Keratinocyte (primary cell): ENCODE measurements around the gene SNAPC1. TPM values are rescaled to one million over a fixed set of nuclear protein-coding genes. Genes with fewer than 3 reads are reported as not detected.

Experiments used
- DNase-seq: peaks from one replicate; pipeline ENCODE4 v3.0.0-alpha.2; 2011; ENCODE audit warnings: low read depth, missing footprints, low spot score
- FAIRE-seq: peaks from 2 replicates; lab custom pipeline; 2011; peaks lifted over from hg19 to GRCh38; lab: Jason Lieb, UNC
- H2AFZ ChIP-seq: 2 replicates; pipeline ENCODE4 v1.6.0; 2012; ENCODE audit warnings: low read length, control low read depth, inconsistent platforms; ENCODE audit not compliant: control insufficient read depth
- H3K27ac ChIP-seq: 2 replicates; pipeline ENCODE4 v1.5.1; 2011; ENCODE audit warnings: low read length; ENCODE audit not compliant: control insufficient read depth, insufficient read depth
- H3K27me3 ChIP-seq: 3 replicates; pipeline ENCODE4 v1.6.0; 2011; ENCODE audit warnings: low read length; ENCODE audit not compliant: control insufficient read depth, insufficient read depth; ENCODE audit errors: extremely low read depth
- H3K36me3 ChIP-seq, 2 experiments: 2 replicates in 1 of 2; 3 replicates in 1 of 2; pipeline ENCODE4 v1.5.1; 2011; ENCODE audit warnings: low read length in 2 of 2, mild to moderate bottlenecking in 1 of 2; ENCODE audit not compliant: control insufficient read depth in 2 of 2, insufficient read depth in 2 of 2; ENCODE audit errors: extremely low read depth in 1 of 2
- H3K4me1 ChIP-seq: 3 replicates; pipeline ENCODE4 v1.5.1; 2011; ENCODE audit warnings: low read length; ENCODE audit not compliant: control insufficient read depth, insufficient read depth; ENCODE audit errors: extremely low read depth
- H3K4me2 ChIP-seq: 3 replicates; pipeline ENCODE4 v1.6.0; 2011; ENCODE audit warnings: low read depth, low read length; ENCODE audit not compliant: control insufficient read depth, insufficient read depth; ENCODE audit errors: extremely low read depth
- H3K4me3 ChIP-seq, 3 experiments: fragments of 200-600 bp in 1 of 3; sonication (generic) in 1 of 3; 2 replicates in 2 of 3; 3 replicates in 1 of 3; pipeline ENCODE4 v1.5.1; 2011 to 2016; ENCODE audit warnings: low read length in 3 of 3, mild to moderate bottlenecking in 3 of 3, control low read depth in 2 of 3, inconsistent platforms in 1 of 3, low read depth in 1 of 3, mixed read lengths in 1 of 3, mixed run types in 1 of 3, moderate library complexity in 1 of 3; ENCODE audit not compliant: control insufficient read depth in 2 of 3, insufficient read depth in 2 of 3; ENCODE audit errors: extremely low read depth in 1 of 3
- H3K79me2 ChIP-seq: 2 replicates; pipeline ENCODE4 v1.6.0; 2012; ENCODE audit warnings: low read length; ENCODE audit not compliant: control insufficient read depth, insufficient read depth
- H3K9ac ChIP-seq: 3 replicates; pipeline ENCODE4 v1.6.0; 2011; ENCODE audit warnings: low read length; ENCODE audit not compliant: control insufficient read depth, insufficient read depth; ENCODE audit errors: extremely low read depth
- H3K9me1 ChIP-seq: 3 replicates; pipeline ENCODE4 v1.6.0; 2011; ENCODE audit warnings: low read length; ENCODE audit not compliant: control insufficient read depth, insufficient read depth; ENCODE audit errors: extremely low read depth
- H3K9me3 ChIP-seq: 2 replicates; pipeline ENCODE4 v1.5.1; 2012; ENCODE audit warnings: low read depth, low read length; ENCODE audit not compliant: control insufficient read depth
- H4K20me1 ChIP-seq: 3 replicates; pipeline ENCODE4 v1.6.0; 2011; ENCODE audit warnings: low read length; ENCODE audit not compliant: control insufficient read depth, insufficient read depth; ENCODE audit errors: extremely low read depth
- EZH2 ChIP-seq: IDR thresholded peaks from one replicate; pipeline ENCODE4 v1.6.1; 2012; ENCODE audit warnings: inconsistent platforms, mild to moderate bottlenecking, low read length, moderate library complexity
- dilution Hi-C: fragments of 300-500 bp; cut with MboI; formaldehyde crosslinking; loops from one replicate; pipeline ENCODE4 v1.7.0; 2020; ENCODE audit warnings: low sequenced_read_pairs; ENCODE audit not compliant: extremely low pct_ligation_motif_present
- polyA plus RNA-seq, 5 experiments: library from polyadenylated mRNA; depleted of rRNA in 3 of 5; stranded (reverse) in 3 of 5; stranded (forward) in 1 of 5; unstranded in 1 of 5; fragments of >200 nt; gene quantifications; 1 replicate in 1 of 5; 2 replicates in 3 of 5; 3 replicates in 1 of 5; pipeline versions ENCODE4 v1.2.1 to v1.2.3, GENCODE V29; 2011 to 2012; ENCODE audit warnings: missing spikeins in 2 of 5, low read depth in 1 of 5, low replicate concordance in 1 of 5
- TF ChIP-seq, protein P1 (sequence below), 3 experiments: IDR thresholded peaks in 1 of 3; conservative IDR thresholded peaks in 1 of 3; optimal IDR thresholded peaks in 1 of 3; 2 replicates in 2 of 3; 3 replicates in 1 of 3; pipeline versions ENCODE3 to v1.5.1; 2011; ENCODE audit warnings: low read length in 3 of 3, mild to moderate bottlenecking in 3 of 3, moderate library complexity in 2 of 3, control low read depth in 1 of 3, inconsistent platforms in 1 of 3; ENCODE audit not compliant: insufficient read depth in 2 of 3; ENCODE audit errors: extremely low read depth in 1 of 3

The SNAPC1 gene
- polyA plus RNA-seq, 1 donor (not counting 4 experiments of a cell fraction or from before 2014, with no cell fraction given), result 17.7 TPM

DNA sequence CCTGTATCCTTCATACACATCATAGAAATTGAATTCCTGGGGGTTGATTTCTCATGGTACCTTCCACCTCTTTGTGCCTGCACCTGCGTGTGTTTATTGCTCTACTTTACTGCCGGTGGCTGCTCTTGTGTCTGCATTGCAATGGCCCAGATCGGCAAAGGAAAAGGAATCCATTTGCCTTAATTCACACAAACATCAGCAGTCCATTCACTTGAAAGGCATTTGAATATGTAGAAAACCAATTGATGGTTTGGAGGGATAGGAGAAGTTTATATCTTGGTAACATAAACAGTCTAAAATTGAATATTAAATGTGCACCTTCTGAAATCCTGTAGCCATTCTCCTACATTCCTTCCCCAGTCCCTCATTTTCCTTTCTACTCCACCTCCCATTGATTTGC is 74.0 kb downstream of the SNAPC1 start:
- H4K20me1 ChIP-seq, result no peaks in the 10 kb centered on the region
- no peaks in the 10 kb centered on the region for H3K9me3 ChIP-seq
- no peak overlapping the region for H2AFZ ChIP-seq
- H3K27me3 ChIP-seq, result no peaks in the 10 kb centered on the region
- FAIRE-seq, result no peak
- TF ChIP-seq, protein P1, sequence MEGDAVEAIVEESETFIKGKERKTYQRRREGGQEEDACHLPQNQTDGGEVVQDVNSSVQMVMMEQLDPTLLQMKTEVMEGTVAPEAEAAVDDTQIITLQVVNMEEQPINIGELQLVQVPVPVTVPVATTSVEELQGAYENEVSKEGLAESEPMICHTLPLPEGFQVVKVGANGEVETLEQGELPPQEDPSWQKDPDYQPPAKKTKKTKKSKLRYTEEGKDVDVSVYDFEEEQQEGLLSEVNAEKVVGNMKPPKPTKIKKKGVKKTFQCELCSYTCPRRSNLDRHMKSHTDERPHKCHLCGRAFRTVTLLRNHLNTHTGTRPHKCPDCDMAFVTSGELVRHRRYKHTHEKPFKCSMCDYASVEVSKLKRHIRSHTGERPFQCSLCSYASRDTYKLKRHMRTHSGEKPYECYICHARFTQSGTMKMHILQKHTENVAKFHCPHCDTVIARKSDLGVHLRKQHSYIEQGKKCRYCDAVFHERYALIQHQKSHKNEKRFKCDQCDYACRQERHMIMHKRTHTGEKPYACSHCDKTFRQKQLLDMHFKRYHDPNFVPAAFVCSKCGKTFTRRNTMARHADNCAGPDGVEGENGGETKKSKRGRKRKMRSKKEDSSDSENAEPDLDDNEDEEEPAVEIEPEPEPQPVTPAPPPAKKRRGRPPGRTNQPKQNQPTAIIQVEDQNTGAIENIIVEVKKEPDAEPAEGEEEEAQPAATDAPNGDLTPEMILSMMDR (optimal IDR thresholded peaks at IDR 0.05 in 1 of 3, IDR thresholded peaks at IDR 0.05 in 1 of 3, conservative IDR thresholded peaks at IDR 0.05 in 1 of 3; ENCODE audit: extremely low read depth in 1 of 3, insufficient read depth in 2 of 3, low read length in 3 of 3), result no peak
- TF ChIP-seq EZH2, result no peak
- H3K27ac ChIP-seq, result no peak overlapping the region
- DNase-seq, result no peak
- dilution Hi-C loops, result no loop called here
- H3K9ac ChIP-seq, result no peak overlapping the region
- H3K79me2 ChIP-seq, result no peaks in the 10 kb centered on the region
- H3K4me3 ChIP-seq, result no peak overlapping the region
- no peak overlapping the region for H3K4me2 ChIP-seq
- H3K4me1 ChIP-seq, result peaks cover 2% of the 10 kb centered on the region
- no peaks in the 10 kb centered on the region for H3K9me1 ChIP-seq
- no peaks in the 10 kb centered on the region for H3K36me3 ChIP-seq

DNA sequence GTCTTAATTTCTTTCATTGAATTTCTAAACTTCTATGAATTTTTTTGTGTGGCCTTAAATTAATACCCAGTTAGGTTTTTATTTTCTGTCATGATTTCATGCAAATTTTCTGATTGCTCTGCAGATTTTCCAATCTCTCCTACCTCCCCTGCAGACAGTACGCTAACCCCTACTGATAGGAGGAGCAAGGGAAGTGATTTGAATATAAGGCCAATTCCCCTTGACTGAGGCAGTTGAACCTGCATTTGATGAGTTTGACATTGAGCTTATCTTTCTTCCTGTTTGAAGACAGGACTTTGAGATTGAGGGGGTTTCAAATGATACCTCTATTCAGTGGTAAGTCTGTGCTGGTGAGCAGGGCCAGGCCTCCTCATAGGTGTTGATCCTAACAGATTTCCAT is 74.6 kb downstream of the SNAPC1 start:
- Histone ChIP-seq H4K20me1 (no peaks in the 10 kb centered on the region), H2AFZ (no peak overlapping the region), H3K4me2 (no peak overlapping the region), H3K79me2 (no peaks in the 10 kb centered on the region), H3K9me1 (no peaks in the 10 kb centered on the region), H3K9me3 (no peaks in the 10 kb centered on the region), H3K9ac (no peak overlapping the region), H3K36me3 (no peaks in the 10 kb centered on the region), H3K4me1 (peaks cover 2% of the 10 kb centered on the region), H3K27ac (no peak overlapping the region), H3K4me3 (no peak overlapping the region), H3K27me3 (no peaks in the 10 kb centered on the region)
- FAIRE-seq, result no peak
- TF ChIP-seq, protein P1 (optimal IDR thresholded peaks at IDR 0.05 in 1 of 3, IDR thresholded peaks at IDR 0.05 in 1 of 3, conservative IDR thresholded peaks at IDR 0.05 in 1 of 3; ENCODE audit: extremely low read depth in 1 of 3, insufficient read depth in 2 of 3, low read length in 3 of 3), result no peak
- no peak for TF ChIP-seq EZH2
- dilution Hi-C loops, result no loop called here
- DNase-seq, result no peak
